GM21390 (cell line): ENCODE results near the gene RGS11.
"Not testable (repeated sequence)": the region's sequence is repeated elsewhere in the genome, so short reads cannot be mapped to it uniquely, and the experiment has no call there.

Experiments used
- ATAC-seq: cut with Tn5 transposase; IDR thresholded peaks from one replicate; pipeline ENCODE4 v1.9.1; 2021; ENCODE audit not compliant: unreplicated experiment

RGS11 gene

DNA sequence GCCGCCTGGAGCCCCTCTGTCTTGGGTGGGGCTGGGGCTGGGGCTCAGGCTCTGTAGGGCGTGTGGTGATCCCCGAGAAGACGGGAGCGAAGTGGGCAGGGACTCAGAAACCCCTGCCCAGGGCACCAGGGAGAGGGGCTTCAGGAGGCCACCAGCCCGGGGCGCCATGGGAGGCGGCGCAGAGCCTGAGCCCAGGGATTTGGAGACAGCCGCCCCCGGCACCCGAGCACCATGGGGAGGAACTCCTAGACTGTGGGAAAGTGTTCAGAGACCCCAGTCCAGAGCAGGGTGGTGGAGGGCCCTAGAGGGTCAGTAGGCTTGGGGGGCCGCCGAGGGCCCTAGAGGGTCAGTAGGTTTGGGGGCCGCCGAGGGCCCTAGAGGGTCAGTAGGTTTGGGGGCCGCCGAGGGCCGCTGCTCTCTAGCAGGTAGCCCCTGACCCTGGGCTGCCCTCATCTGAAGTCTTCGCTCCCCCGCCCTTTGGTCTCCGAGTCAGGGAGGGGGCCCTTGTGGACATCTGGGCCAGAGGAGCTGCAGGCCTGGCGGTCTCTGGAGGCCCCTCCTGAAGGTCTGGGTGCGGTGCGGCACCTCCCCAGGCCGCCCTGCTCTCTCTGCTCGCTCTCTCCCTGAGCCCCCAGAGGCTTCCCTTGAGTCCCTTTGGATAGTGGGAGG is 5.4 kb upstream of the RGS11 start:
- ATAC-seq, result no peak

DNA sequence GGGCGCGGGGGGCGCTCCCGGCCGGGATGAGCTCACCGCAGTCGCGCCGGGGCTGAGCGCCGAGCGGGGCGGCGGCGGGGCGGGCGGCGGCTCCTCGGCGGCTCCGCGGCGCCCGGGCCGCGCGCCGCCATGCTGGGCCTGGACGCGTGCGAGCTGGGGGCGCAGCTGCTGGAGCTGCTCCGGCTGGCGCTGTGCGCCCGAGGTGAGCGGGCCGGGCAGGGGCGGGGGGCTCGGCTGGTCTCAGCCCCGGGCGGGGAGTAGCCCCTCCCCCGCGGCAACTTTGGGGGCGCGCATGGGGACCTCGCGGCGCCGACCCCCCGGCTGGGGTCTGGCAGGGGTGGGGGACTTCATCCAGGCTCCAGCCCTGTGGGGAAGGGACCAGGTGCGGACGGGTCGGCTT is 4.8 kb upstream of the RGS11 start, which contains the start of gene ARHGDIG:
Gene ARHGDIG (plus strand): TSS at position 40 of the 400 bp plus-strand sequence. CDS start 90 bp downstream, at position 130.
- no peak for ATAC-seq

GRCh38 chr16:280005-280460 is 4.3 kb upstream of the RGS11 start:
- ATAC-seq, result no peak

DNA sequence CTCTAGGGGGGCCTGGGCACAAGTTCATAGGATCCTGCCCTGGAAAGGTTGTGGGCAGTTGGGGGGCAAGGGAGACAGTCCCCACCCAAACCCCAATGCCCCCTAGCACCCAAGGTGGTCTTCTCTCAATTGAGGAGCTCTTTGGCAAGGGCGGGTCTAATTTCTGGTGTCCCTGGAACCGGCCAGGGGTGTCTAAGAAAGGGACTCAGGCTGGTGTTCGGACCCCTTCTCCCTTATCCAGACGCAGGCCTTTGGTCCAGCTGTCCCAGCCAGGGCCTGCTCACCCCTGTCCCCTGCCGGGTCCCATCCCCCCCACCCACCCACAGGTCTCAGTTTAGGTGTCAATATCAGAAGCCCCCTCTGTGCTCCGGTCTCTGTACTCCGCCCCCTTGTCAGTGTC is 3.8 kb upstream of the RGS11 start:
- ATAC-seq, result no peak

DNA sequence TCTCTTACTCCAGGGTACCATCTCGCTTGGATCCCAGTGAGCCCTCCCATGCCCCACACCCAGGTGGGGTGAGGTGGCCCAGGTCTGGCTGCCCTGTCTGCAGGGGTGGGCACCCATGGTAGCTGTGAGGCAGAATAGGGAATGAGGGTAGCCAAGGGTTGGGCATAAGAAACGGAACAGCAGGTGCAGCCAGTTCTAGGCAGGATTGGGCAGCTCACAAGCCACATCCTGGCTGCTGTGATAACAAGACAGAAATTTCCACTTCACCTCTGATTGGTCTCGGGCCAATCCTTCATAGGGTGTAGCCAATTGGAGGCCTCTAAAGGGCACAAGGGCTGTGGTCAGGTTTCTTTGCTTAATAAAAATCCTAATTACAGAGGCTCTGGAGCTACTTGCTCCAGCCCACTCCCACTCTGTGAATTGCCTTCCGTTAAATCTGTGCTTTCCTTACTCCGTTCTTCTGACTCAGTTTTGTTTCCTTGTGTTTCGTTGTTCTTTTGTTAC is 3.2 kb upstream of the RGS11 start:
- ATAC-seq, result no peak

GRCh38 chr16:276426-277077 is 808 bp upstream of the RGS11 start:
- no peak for ATAC-seq

GRCh38 chr16:275041-275641 is 603 bp downstream of the RGS11 start:
- ATAC-seq, result no peak

- no peak for ATAC-seq
Measured at GRCh38 chr16:273547-274421, 2.0 kb downstream of the RGS11 start.

- ATAC-seq, result no peak
Measured at GRCh38 chr16:272633-273546, 2.9 kb downstream of the RGS11 start.

DNA sequence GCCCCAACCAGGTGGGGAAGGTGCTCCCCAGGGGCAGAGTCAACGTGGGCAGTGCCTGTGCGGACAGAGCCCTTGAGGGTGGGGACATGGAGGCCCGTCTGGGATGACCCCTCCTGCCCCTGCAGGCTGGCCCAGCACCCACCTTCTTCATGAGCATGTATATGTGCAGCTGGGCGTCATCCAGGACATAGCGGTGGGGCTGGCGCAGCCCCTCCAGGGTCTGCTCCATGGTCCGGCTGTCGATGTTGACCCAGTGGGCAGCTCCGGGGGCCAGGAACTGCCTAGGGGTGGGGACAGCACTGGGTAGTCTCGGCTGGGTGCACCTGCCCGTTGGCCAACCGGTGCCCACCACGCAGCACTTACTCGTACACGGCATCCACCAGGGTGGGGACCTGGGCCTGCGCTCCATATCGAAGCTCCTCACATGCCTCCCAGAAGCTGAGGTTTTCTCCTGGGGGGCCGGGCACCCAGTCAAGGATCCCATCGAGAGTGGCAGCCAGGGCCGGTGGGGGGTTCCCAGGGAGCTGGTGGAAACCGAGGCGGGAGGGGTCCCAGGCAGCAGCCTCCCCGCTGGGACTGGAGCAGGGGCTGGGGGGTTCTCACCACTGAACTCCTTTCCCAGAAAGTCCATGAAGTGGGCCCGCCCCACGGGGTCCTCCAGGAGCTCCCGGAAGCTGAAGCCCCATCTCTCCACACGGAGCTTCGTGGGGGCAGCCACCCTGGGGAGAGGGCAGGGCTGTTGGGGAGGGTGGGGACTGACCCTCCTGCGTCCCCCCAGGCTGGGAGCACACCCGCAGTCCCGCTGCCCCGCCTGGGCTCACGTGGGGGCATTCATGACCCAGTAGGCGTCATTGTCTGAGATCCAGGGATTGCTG is 5.1 kb downstream of the RGS11 start:
- ATAC-seq, result no peak

- no peak for ATAC-seq
Measured at GRCh38 chr16:269061-269796, 6.5 kb downstream of the RGS11 start.

- ATAC-seq, result no peak
Measured at GRCh38 chr16:268141-269053, 7.3 kb downstream of the RGS11 start.

DNA sequence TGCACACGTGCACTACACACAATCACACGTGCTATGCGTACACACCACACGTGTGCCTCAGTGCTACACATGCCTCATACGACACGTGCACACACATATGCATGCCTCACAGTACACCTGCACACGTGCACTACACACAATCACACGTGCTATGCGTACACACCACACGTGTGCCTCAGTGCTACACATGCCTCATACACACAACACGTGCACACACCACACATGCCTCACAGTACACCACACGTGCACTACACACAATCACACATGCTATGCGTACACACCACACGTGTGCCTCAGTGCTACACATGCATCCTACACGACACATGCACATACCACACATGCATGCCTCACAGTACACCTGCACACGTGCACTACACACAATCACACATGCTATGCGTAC is 8.2 kb downstream of the RGS11 start:
- not testable (repeated sequence) for ATAC-seq

DNA sequence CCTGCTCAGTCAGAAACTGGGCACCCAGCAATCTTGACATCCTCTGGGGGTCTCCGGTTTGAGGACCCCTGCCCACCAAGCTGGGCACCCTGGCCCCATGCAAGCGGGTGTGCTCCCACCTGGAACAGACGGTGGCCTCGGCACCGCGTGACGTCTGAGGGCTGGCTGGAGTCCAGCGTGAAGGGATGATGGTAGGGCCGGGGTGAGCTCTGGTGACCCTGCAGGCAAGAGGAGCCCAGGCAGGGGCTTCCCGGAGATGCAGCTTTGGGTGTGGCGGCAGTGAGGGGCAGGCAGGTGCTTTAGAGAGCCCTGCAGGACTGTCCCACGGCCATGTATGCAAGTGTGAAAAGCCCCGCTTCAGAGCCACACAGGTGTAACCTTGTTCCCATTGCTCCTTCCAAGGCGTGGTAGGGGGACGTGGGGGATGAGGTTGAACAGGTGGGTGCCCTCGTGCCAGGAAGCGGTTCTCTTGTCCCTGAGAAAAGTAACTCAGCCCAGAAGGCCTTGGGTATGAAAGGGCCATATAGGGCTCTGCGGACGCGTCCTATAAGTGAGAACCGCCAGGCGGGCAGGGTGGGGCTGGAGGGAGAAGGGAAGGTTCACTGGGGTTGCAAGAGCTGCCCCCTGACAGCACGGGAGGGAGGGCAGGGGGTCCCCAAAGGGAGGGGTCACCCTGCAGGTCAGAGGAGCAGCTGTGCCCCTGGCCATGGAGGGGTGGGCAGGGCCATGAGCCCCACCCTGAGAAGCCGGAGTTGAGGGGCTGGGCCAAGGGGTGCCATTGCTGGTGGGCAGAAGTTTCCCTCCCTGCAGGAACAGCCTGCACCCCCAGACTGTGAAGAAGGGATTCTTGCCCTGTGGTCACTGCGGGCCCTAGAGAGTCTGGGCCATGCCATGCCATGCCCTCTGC is 9.2 kb downstream of the RGS11 start:
- no peak for ATAC-seq

DNA sequence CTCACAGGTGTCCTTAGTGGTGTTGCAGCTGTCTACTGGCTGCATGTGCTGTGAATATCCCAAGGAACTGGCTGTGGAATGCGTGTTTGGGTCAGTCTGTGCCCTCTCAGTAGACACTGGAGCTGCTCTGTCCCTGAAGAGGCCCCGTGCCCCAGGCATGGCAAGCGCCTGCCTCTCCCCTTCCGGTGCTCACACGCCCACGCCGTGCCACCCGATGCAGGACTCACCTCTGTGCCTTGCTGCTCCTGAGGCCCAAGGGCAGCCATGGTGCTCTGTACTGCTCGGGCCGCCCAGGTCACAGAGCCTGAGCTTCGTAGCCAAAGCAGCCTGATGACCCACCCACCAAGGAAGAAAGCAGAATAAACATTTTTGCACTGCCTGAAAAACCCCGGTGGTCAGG is 10.0 kb downstream of the RGS11 start:
- no peak for ATAC-seq

GRCh38 chr16:265002-265529 is 10.7 kb downstream of the RGS11 start:
- ATAC-seq, result no peak
